Breast epithelium (tissue), 4 donors: ENCODE results near the gene EIF5. TPM values are rescaled to one million over a fixed set of nuclear protein-coding genes. Genes with fewer than 3 reads are reported as not detected.

Experiments
- DNase-seq, 2 donors: peaks; one replicate each; pipeline ENCODE4 v3.0.0-alpha.2; 2019; ENCODE audit warnings: low spot score in 2 of 2
- H3K27ac ChIP-seq, 2 donors: fragments of 200-600 bp; sonication (generic) in 1 of 2; one replicate each; pipeline ENCODE4 v1.5.1; 2016 to 2019; ENCODE audit warnings: mild to moderate bottlenecking in 1 of 2
- H3K27me3 ChIP-seq, 2 donors: fragments of 200-600 bp; sonication (generic) in 1 of 2; one replicate each; pipeline versions ENCODE4 v1.5.1 to v1.6.0; 2017 to 2019; ENCODE audit warnings: control low read depth in 1 of 2, mild to moderate bottlenecking in 1 of 2
- H3K36me3 ChIP-seq: fragments of 200-600 bp; one replicate; pipeline ENCODE4 v1.5.1; 2019
- H3K4me1 ChIP-seq, 2 donors: fragments of 200-600 bp; sonication (generic); one replicate each; pipeline ENCODE4 v1.5.1; 2016 to 2019; ENCODE audit warnings: control low read depth in 1 of 2
- H3K4me3 ChIP-seq, 3 donors: fragments of 200-600 bp; sonication (generic); 1 replicate in 2 of 3; 2 replicates in 1 of 3; pipeline ENCODE4 v1.5.1; 2016 to 2019; ENCODE audit warnings: mild to moderate bottlenecking in 3 of 3, moderate library complexity in 2 of 3
- H3K9me3 ChIP-seq, 2 donors: fragments of 200-600 bp; sonication (generic) in 1 of 2; one replicate each; pipeline ENCODE4 v1.5.1; 2016 to 2019; ENCODE audit warnings: control low read depth in 1 of 2
- CTCF ChIP-seq, 3 donors: fragments of 450-650 bp; IDR thresholded peaks; one replicate each; pipeline ENCODE4 v1.5.1; 2016 to 2017; ENCODE audit warnings: antibody characterized with exemption in 3 of 3, mild to moderate bottlenecking in 3 of 3, moderate library complexity in 3 of 3
- POLR2A ChIP-seq: fragments of 450-650 bp; IDR thresholded peaks from one replicate; pipeline ENCODE4 v1.6.1; 2016; ENCODE audit warnings: antibody characterized with exemption, mild to moderate bottlenecking, moderate library complexity
- POLR2AphosphoS5 ChIP-seq, 3 donors: sonication (generic); formaldehyde crosslinking; IDR thresholded peaks; one replicate each; pipeline ENCODE4 v1.6.1; 2017; ENCODE audit warnings: antibody characterized with exemption in 3 of 3
- intact Hi-C: fragments of 100-400 bp; cut with DNase I; formaldehyde crosslinking; loops from one replicate; pipeline ENCODE4 v1.15.1; 2023; ENCODE audit warnings: low total_unique reads
- total RNA-seq, 3 donors: library from RNA; depleted of rRNA; stranded (reverse); fragments of >200 nt; gene quantifications; one replicate each; pipeline ENCODE4 v1.1.0, GENCODE V29; 2016

The EIF5 gene
- total RNA-seq, 3 donors from 2014 or later: 143 to 254 (median 150) TPM

GRCh38 chr14:103308717-103309616 lies 25.1 kb upstream of the EIF5 start:
- Histone ChIP-seq H3K27ac (no peak overlapping the region), H3K4me3 (no peak overlapping the region), H3K36me3 (no peaks in the 10 kb centered on the region), H3K27me3 (no peaks in the 10 kb centered on the region), H3K4me1 (no peaks in the 10 kb centered on the region), H3K9me3 (no peaks in the 10 kb centered on the region)
- DNase-seq: no peak
- TF ChIP-seq CTCF (IDR thresholded peaks at IDR 0.05) (no peak), POLR2A (no peak), POLR2AphosphoS5 (IDR thresholded peaks at IDR 0.05) (no peak)
- intact Hi-C loops: no loop called here

GRCh38 chr14:103310576-103311095 lies 23.4 kb upstream of the EIF5 start:
- Histone ChIP-seq H3K4me1 (no peaks in the 10 kb centered on the region), H3K9me3 (no peaks in the 10 kb centered on the region), H3K36me3 (no peaks in the 10 kb centered on the region), H3K27ac (no peak overlapping the region), H3K4me3 (no peak overlapping the region), H3K27me3 (no peaks in the 10 kb centered on the region)
- no peak for DNase-seq
- intact Hi-C loops: no loop called here
- TF ChIP-seq POLR2A (no peak), POLR2AphosphoS5 (IDR thresholded peaks at IDR 0.05) (no peak), CTCF (IDR thresholded peaks at IDR 0.05) (no peak)

- H3K4me3 ChIP-seq: no peak overlapping the region
- H3K9me3 ChIP-seq: no peaks in the 10 kb centered on the region
- H3K27me3 ChIP-seq: no peaks in the 10 kb centered on the region
- intact Hi-C loops: no loop called here
- TF ChIP-seq POLR2A (no peak), POLR2AphosphoS5 (IDR thresholded peaks at IDR 0.05) (no peak), CTCF (IDR thresholded peaks at IDR 0.05) (no peak)
- no peaks in the 10 kb centered on the region for H3K4me1 ChIP-seq
- H3K27ac ChIP-seq: no peak overlapping the region
- no peaks in the 10 kb centered on the region for H3K36me3 ChIP-seq
- DNase-seq: no peak
Observed at GRCh38 chr14:103311171-103311997, 22.7 kb upstream of the EIF5 start.

- no peak for DNase-seq
- Histone ChIP-seq H3K4me3 (no peak overlapping the region), H3K27ac (no peak overlapping the region), H3K9me3 (no peaks in the 10 kb centered on the region), H3K36me3 (no peaks in the 10 kb centered on the region), H3K4me1 (no peaks in the 10 kb centered on the region), H3K27me3 (no peaks in the 10 kb centered on the region)
- TF ChIP-seq POLR2AphosphoS5 (IDR thresholded peaks at IDR 0.05) (no peak), CTCF (IDR thresholded peaks at IDR 0.05) (no peak), POLR2A (no peak)
- intact Hi-C loops: no loop called here
Observed at GRCh38 chr14:103312006-103312635, 21.9 kb upstream of the EIF5 start.
